Muscle of arm (tissue), 12 donors: ENCODE results near the gene EIPR1. TPM values are rescaled to one million over a fixed set of nuclear protein-coding genes. Genes with fewer than 3 reads are reported as not detected.

Source experiments
- DNase-seq: peaks from one replicate; pipeline ENCODE4 v3.0.0-alpha.2; 2013
- polyA plus RNA-seq, 12 donors: library from polyadenylated mRNA; unstranded; fragments of 120-200 nt; gene quantifications; one replicate each; pipeline ENCODE4 v1.2.1, GENCODE V29; 2013; ENCODE audit not compliant: insufficient read length in 12 of 12

Gene EIPR1
- polyA plus RNA-seq, 12 donors, result 13.8 to 28.9 (median 16.1) TPM; not detected in 1

GRCh38 chr2:3269425-3270094 is 108.1 kb downstream of the EIPR1 start:
- DNase-seq, result no peak

GRCh38 chr2:3268705-3269029 is 109.0 kb downstream of the EIPR1 start:
- DNase-seq, result no peak

GRCh38 chr2:3267869-3268704 is 109.5 kb downstream of the EIPR1 start:
- DNase-seq, result no peak

- no peak for DNase-seq
These were observed 110.4 kb downstream of the EIPR1 start for GRCh38 chr2:3266925-3267867.

- no peak for DNase-seq
These were observed 111.4 kb downstream of the EIPR1 start for GRCh38 chr2:3265981-3266924.

GRCh38 chr2:3265471-3265870 is 112.1 kb downstream of the EIPR1 start:
- no peak for DNase-seq

GRCh38 chr2:3264010-3264744 is 113.4 kb downstream of the EIPR1 start:
- peak; percentile 10 for DNase-seq

- DNase-seq, result no peak
These were observed 114.1 kb downstream of the EIPR1 start for GRCh38 chr2:3263487-3263886.

GRCh38 chr2:3262437-3263388 is 114.9 kb downstream of the EIPR1 start:
- DNase-seq, result no peak

- DNase-seq, result no peak
These were observed 116.1 kb downstream of the EIPR1 start for GRCh38 chr2:3261511-3261910.

GRCh38 chr2:3260959-3261358 is 116.7 kb downstream of the EIPR1 start:
- DNase-seq, result no peak

GRCh38 chr2:3257826-3258225 is 119.8 kb downstream of the EIPR1 start:
- DNase-seq, result no peak

GRCh38 chr2:3257166-3257565 is 120.5 kb downstream of the EIPR1 start:
- DNase-seq, result no peak

GRCh38 chr2:3256605-3257004 is 121.0 kb downstream of the EIPR1 start:
- DNase-seq, result no peak

- no peak for DNase-seq
These were observed 121.5 kb downstream of the EIPR1 start for GRCh38 chr2:3256157-3256556.

GRCh38 chr2:3254442-3254941 is 123.1 kb downstream of the EIPR1 start:
- DNase-seq, result no peak

- DNase-seq, result no peak
These were observed 123.6 kb downstream of the EIPR1 start for GRCh38 chr2:3253913-3254441.

GRCh38 chr2:3251946-3252345 is 125.7 kb downstream of the EIPR1 start:
- peak; percentile 19 for DNase-seq
